ENCODE measurements around the gene TIAL1. TPM values are rescaled to one million over a fixed set of nuclear protein-coding genes. Genes with fewer than 3 reads are reported as not detected.
A peak's percentile ranks its signal among the peaks of the same experiment; 100 is the strongest.

Gene TIAL1
- polyA plus RNA-seq, 3 donors = 6.7 to 118 (median 7.2) TPM

DNA sequence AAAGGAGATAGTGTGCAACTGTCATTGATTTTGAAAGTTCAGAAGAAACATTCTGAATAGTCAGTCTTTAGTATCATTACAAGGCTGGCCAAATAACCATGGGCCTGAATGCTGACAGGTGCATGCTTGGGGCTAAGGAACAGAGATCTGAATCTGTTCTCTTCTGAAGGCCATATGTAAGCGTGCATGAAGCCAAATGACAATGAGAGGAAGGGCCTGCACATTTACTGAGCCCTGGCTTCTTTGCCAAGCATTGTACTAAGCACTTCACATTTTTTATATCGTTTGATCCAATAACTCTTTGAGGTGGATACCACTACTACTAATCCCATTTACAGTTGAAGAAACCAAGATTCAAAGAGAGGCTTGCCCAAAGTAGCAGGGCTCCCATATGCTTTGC is 22.5 kb upstream of the TIAL1 start:
- WGBS (ENCODE audit: insufficient coverage) = 100% methylated on average over 1 of the region's 2 CpGs
- peaks cover 9 to 12% of the 10 kb centered on the region in 2 donors for H3K4me1 ChIP-seq (ENCODE audit: control insufficient read depth in 1 of 2, insufficient read depth in 2 of 2, low read length in 2 of 2)
- H3K9me3 ChIP-seq (replicated peaks in 1 of 2; ENCODE audit: control insufficient read depth in 1 of 2, insufficient read depth in 1 of 2, low read length in 2 of 2) = no peaks in the 10 kb centered on the region
- H3K36me3 ChIP-seq (replicated peaks in 1 of 2; ENCODE audit: control insufficient read depth in 1 of 2, insufficient read depth in 2 of 2, low read length in 2 of 2) = no peaks in the 10 kb centered on the region
- TF ChIP-seq CTCF (IDR thresholded peaks at IDR 0.05) = no peak
- intact Hi-C loops (cut with micrococcal nuclease) = no loop called here
- H3K27me3 Mint-ChIP-seq (ENCODE audit: low read depth in 3 of 3) = peaks cover 0 to 2% (median 1%) of the 10 kb centered on the region in 3 donors
- H3K4me3 Mint-ChIP-seq = no peak overlapping the region
- no peak for DNase-seq
- peaks cover 0 to 4% (median 0%) of the 10 kb centered on the region in 7 donors for H3K9me3 Mint-ChIP-seq
- H3K4me1 Mint-ChIP-seq = peaks cover 17% of the 10 kb centered on the region
- no peaks in the 10 kb centered on the region for H3K79me2 ChIP-seq (ENCODE audit: insufficient read depth, low read length)
- H3K27ac ChIP-seq (ENCODE audit: low read depth in 1 of 2, low read length in 2 of 2) = no peak overlapping the region
- no peak overlapping the region for H2AFZ ChIP-seq (ENCODE audit: insufficient read depth, low read depth, low read length, poor library complexity, severe bottlenecking)
- no peaks in the 10 kb centered on the region for H3K36me3 Mint-ChIP-seq
- H3K9ac ChIP-seq (ENCODE audit: insufficient read depth, low read length, poor library complexity, severe bottlenecking) = no peak overlapping the region
- H3K4me2 ChIP-seq (replicated peaks; ENCODE audit: extremely low read depth, low read length, poor library complexity, severe bottlenecking) = no peak overlapping the region
- no peak overlapping the region for H3K27ac Mint-ChIP-seq
- no peaks in the 10 kb centered on the region for H4K20me1 ChIP-seq (ENCODE audit: insufficient read depth, low read length)
- no peaks in the 10 kb centered on the region for H3K27me3 ChIP-seq (ENCODE audit: control insufficient read depth in 2 of 2, insufficient read depth in 2 of 2, low read length in 2 of 2)
- H3K4me3 ChIP-seq (replicated peaks in 1 of 3; ENCODE audit: low read depth in 2 of 3, low read length in 3 of 3) = no peak overlapping the region

- no peaks in the 10 kb centered on the region for H3K36me3 Mint-ChIP-seq
- H3K4me1 ChIP-seq (ENCODE audit: control insufficient read depth in 1 of 2, insufficient read depth in 2 of 2, low read length in 2 of 2) = peaks cover 9 to 12% of the 10 kb centered on the region in 2 donors
- WGBS (ENCODE audit: insufficient coverage) = no CpG with 5 or more reads among the region's 13 CpGs
- peaks cover 0 to 8% (median 2%) of the 10 kb centered on the region in 3 donors for H3K27me3 Mint-ChIP-seq (ENCODE audit: low read depth in 3 of 3)
- H3K9me3 Mint-ChIP-seq = peaks cover 0 to 4% (median 0%) of the 10 kb centered on the region in 7 donors
- TF ChIP-seq CTCF (IDR thresholded peaks at IDR 0.05) = no peak
- H3K9ac ChIP-seq (ENCODE audit: insufficient read depth, low read length, poor library complexity, severe bottlenecking) = no peak overlapping the region
- H3K4me3 ChIP-seq (replicated peaks in 1 of 3; ENCODE audit: low read depth in 2 of 3, low read length in 3 of 3) = no peak overlapping the region
- DNase-seq = no peak
- no peaks in the 10 kb centered on the region for H3K27me3 ChIP-seq (ENCODE audit: control insufficient read depth in 2 of 2, insufficient read depth in 2 of 2, low read length in 2 of 2)
- intact Hi-C loops (cut with micrococcal nuclease) = no loop called here
- peak overlapping the region in 1 of 7 donors; percentile 10 for H3K27ac Mint-ChIP-seq
- no peaks in the 10 kb centered on the region for H3K9me3 ChIP-seq (replicated peaks in 1 of 2; ENCODE audit: control insufficient read depth in 1 of 2, insufficient read depth in 1 of 2, low read length in 2 of 2)
- H3K27ac ChIP-seq (ENCODE audit: low read depth in 1 of 2, low read length in 2 of 2) = no peak overlapping the region
- no peaks in the 10 kb centered on the region for H4K20me1 ChIP-seq (ENCODE audit: insufficient read depth, low read length)
- H3K36me3 ChIP-seq (replicated peaks in 1 of 2; ENCODE audit: control insufficient read depth in 1 of 2, insufficient read depth in 2 of 2, low read length in 2 of 2) = no peaks in the 10 kb centered on the region
- H3K4me2 ChIP-seq (replicated peaks; ENCODE audit: extremely low read depth, low read length, poor library complexity, severe bottlenecking) = no peak overlapping the region
- H3K79me2 ChIP-seq (ENCODE audit: insufficient read depth, low read length) = no peaks in the 10 kb centered on the region
- H3K4me1 Mint-ChIP-seq = peaks cover 17% of the 10 kb centered on the region
- H3K4me3 Mint-ChIP-seq = no peak overlapping the region
- H2AFZ ChIP-seq (ENCODE audit: insufficient read depth, low read depth, low read length, poor library complexity, severe bottlenecking) = no peak overlapping the region
These were observed 20.3 kb upstream of the TIAL1 start for GRCh38 chr10:119616882-119617570.

Measured in CD14-positive monocyte (primary cell).